ENCODE measurements around the gene LIN28B. TPM values are rescaled to one million over a fixed set of nuclear protein-coding genes. Genes with fewer than 3 reads are reported as not detected.
A peak's percentile ranks its signal among the peaks of the same experiment; 100 is the strongest.

Gene LIN28B
- polyA plus RNA-seq, 1 donor from 2014 or later, result 19.1 TPM

GRCh38 chr6:105057160-105057559 lies 100.3 kb downstream of the LIN28B start:
- no peak overlapping the region for H2AFZ ChIP-seq (ENCODE audit: low read depth, low read length)
- no peak overlapping the region for H3K4me3 ChIP-seq (ENCODE audit: low read length)
- H3K9me2 ChIP-seq (ENCODE audit: insufficient read depth, low read length), result no peaks in the 10 kb centered on the region
- H4K20me1 ChIP-seq (ENCODE audit: insufficient read depth), result no peaks in the 10 kb centered on the region
- H3K36me3 ChIP-seq (ENCODE audit: insufficient read depth, low read length), result no peaks in the 10 kb centered on the region
- H3K79me2 ChIP-seq (replicated peaks; ENCODE audit: insufficient read depth, low read length), result peaks cover 67% of the 10 kb centered on the region
- H3K9me3 ChIP-seq (ENCODE audit: low read length), result no peaks in the 10 kb centered on the region
- TF ChIP-seq RAD21 (conservative IDR thresholded peaks at IDR 0.05) (no peak), SMC3 (conservative IDR thresholded peaks at IDR 0.05; ENCODE audit: poor library complexity) (no peak), POLR2AphosphoS5 (IDR thresholded peaks at IDR 0.05) (peak; percentile 89), EP300 (conservative IDR thresholded peaks at IDR 0.05; ENCODE audit: poor library complexity, severe bottlenecking) (peak; percentile 77)
- peak overlapping the region; percentile 35 for H3K4me2 ChIP-seq (ENCODE audit: low read length)
- no peak overlapping the region for H3K9ac ChIP-seq (ENCODE audit: low read length)
- no peak overlapping the region for H3K27ac ChIP-seq (ENCODE audit: low read length)
- no peaks in the 10 kb centered on the region for H3F3A ChIP-seq (ENCODE audit: insufficient read depth, low read length, poor library complexity, severe bottlenecking)
- H3K27me3 ChIP-seq (ENCODE audit: insufficient read depth, low read depth, low read length), result no peaks in the 10 kb centered on the region

DNA sequence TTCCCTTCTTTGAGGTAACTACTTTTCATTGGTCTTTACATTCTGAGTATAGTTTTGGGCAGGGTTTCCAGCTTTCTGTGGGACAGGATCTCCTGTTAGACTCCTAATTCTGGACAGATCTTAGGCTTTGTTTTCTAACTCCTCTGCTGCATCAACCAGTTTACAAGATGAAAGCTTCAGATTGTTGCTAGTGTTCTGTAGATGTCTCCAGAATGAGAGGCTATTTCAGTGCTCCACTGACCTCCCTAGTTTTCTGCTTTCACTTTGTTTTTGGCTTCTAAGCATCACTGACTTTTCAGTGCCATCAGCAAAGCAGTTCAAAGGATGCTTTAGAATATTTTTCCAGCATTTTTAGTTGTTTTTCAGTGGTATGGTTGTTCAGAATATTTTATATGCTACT lies 101.4 kb downstream of the LIN28B start:
- H3K79me2 ChIP-seq (replicated peaks; ENCODE audit: insufficient read depth, low read length), result peaks cover 64% of the 10 kb centered on the region

More for the DNA sequence above, 101.4 kb downstream of the LIN28B start:
- Histone ChIP-seq H3K4me3 (ENCODE audit: low read length) (no peak overlapping the region), H3F3A (ENCODE audit: insufficient read depth, low read length, poor library complexity, severe bottlenecking) (no peaks in the 10 kb centered on the region), H3K36me3 (ENCODE audit: insufficient read depth, low read length) (no peaks in the 10 kb centered on the region), H3K9ac (ENCODE audit: low read length) (no peak overlapping the region), H3K9me2 (ENCODE audit: insufficient read depth, low read length) (no peaks in the 10 kb centered on the region), H3K9me3 (ENCODE audit: low read length) (no peaks in the 10 kb centered on the region), H3K4me2 (ENCODE audit: low read length) (no peak overlapping the region), H2AFZ (ENCODE audit: low read depth, low read length) (no peak overlapping the region), H3K27ac (ENCODE audit: low read length) (no peak overlapping the region), H4K20me1 (ENCODE audit: insufficient read depth) (no peaks in the 10 kb centered on the region), H3K27me3 (ENCODE audit: insufficient read depth, low read depth, low read length) (no peaks in the 10 kb centered on the region)
- TF ChIP-seq REST (IDR thresholded peaks at IDR 0.05; ENCODE audit: borderline replicate concordance) (no peak), SMC3 (conservative IDR thresholded peaks at IDR 0.05; ENCODE audit: poor library complexity) (no peak), EP300 (conservative IDR thresholded peaks at IDR 0.05; ENCODE audit: poor library complexity, severe bottlenecking) (no peak), TAF1 (IDR thresholded peaks at IDR 0.05; ENCODE audit: low read depth) (no peak), CTCF (IDR thresholded peaks at IDR 0.05; ENCODE audit: poor library complexity, severe bottlenecking) (no peak), POLR2AphosphoS5 (IDR thresholded peaks at IDR 0.05) (no peak)

Measured in neural cell (in vitro differentiated cells).